ENCODE data around the gene DSC3. TPM values are rescaled to one million over a fixed set of nuclear protein-coding genes. Genes with fewer than 3 reads are reported as not detected.

Gene DSC3
- total and polyA plus RNA-seq, 4 donors, result under 0.01 to 0.06 (median 0.05) TPM; not detected in 1

DNA sequence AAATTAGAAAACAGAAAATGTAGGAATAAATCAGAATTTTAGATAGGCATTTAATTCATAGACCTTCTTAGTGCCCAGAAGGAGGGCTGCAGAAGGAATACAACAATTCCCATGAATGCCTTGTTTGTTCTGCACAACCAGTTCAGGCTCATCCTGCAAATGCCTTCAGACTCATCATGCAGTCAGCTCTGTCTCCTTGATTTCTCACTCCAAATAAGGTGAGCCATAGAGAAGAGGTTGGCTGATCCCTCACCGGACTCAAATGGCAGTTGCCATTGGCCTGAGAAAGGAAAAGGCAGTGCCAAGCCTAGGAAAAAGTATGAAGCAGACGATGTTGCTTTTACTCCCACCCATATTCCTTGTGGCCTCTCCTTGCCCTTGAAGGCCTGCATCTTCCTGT is 50.3 kb downstream of the DSC3 start (continued):
- TF ChIP-seq CTCF (IDR thresholded peaks at IDR 0.05; ENCODE audit: low read depth, low read length, missing input control) (no peak), RAD21 (IDR thresholded peaks at IDR 0.05) (no peak), HNF4A (conservative IDR thresholded peaks at IDR 0.05) (no peak), MAX (IDR thresholded peaks at IDR 0.05) (no peak), FOXA1 (IDR thresholded peaks at IDR 0.05) (no peak)

GRCh38 chr18:30991397-30991796 is 51.1 kb downstream of the DSC3 start:
- WGBS, result 73% methylated on average over 5 of the region's 5 CpGs
- Histone ChIP-seq H3K36me3 (ENCODE audit: control insufficient read depth in 4 of 4, insufficient read depth in 3 of 4, low read depth in 1 of 4, low read length in 3 of 4) (no peaks in the 10 kb centered on the region), H3K27me3 (ENCODE audit: control insufficient read depth in 4 of 4, insufficient read depth in 4 of 4, low read length in 3 of 4) (peaks cover 0 to 4% (median 1%) of the 10 kb centered on the region in 4 donors), H3K9ac (ENCODE audit: low read depth in 1 of 2, low read length in 2 of 2) (no peak overlapping the region), H3K4me1 (ENCODE audit: control insufficient read depth in 4 of 4, insufficient read depth in 4 of 4, low read length in 3 of 4) (no peaks in the 10 kb centered on the region), H3K9me3 (ENCODE audit: control insufficient read depth in 4 of 4, low read length in 3 of 4) (no peaks in the 10 kb centered on the region), H3K4me3 (ENCODE audit: low read depth in 1 of 3, low read length in 3 of 3) (no peak overlapping the region), H3K27ac (ENCODE audit: low read depth in 1 of 2, low read length in 2 of 2) (no peak overlapping the region)
- TF ChIP-seq, protein P1, sequence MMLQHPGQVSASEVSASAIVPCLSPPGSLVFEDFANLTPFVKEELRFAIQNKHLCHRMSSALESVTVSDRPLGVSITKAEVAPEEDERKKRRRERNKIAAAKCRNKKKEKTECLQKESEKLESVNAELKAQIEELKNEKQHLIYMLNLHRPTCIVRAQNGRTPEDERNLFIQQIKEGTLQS (IDR thresholded peaks at IDR 0.05), result no peak
- TF ChIP-seq NR2F2 (IDR thresholded peaks at IDR 0.05) (no peak), FOXA2 (IDR thresholded peaks at IDR 0.05) (no peak), HNF4G (IDR thresholded peaks at IDR 0.05) (no peak), MAX (IDR thresholded peaks at IDR 0.05) (no peak), RXRA (IDR thresholded peaks at IDR 0.05) (no peak), TAF1 (conservative IDR thresholded peaks at IDR 0.05) (no peak), RAD21 (IDR thresholded peaks at IDR 0.05) (no peak), EGR1 (IDR thresholded peaks at IDR 0.05; ENCODE audit: low read depth in 2 of 2) (no peak), JUND (IDR thresholded peaks at IDR 0.05) (no peak)
- no peak for DNase-seq (ENCODE audit: low spot score)

DNA sequence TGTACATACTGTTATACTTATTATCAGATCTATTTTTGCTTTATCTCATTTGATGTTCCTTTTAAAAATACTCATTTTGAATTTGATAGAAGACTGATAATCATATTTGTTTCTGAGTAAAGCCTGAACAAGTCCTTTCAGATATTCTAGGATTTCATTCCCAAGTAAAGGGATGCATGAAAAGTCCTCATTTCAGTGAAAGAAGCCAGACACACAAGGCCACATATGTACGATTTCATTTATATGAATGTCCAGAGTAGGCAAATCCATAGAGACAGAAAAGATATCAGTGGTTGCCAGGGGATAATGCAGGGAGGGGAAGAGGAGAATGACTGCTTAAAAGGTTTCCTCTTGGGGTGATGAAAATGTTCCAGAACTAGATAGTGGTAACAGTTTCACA is 53.4 kb downstream of the DSC3 start:
- TF ChIP-seq TAF1 (conservative IDR thresholded peaks at IDR 0.05), result no peak
- TF ChIP-seq NR2F2 (IDR thresholded peaks at IDR 0.05), result no peak
- no peak for TF ChIP-seq REST (IDR thresholded peaks at IDR 0.05)
- no peak for TF ChIP-seq GABPA (IDR thresholded peaks at IDR 0.05 in 1 of 2, conservative IDR thresholded peaks at IDR 0.05 in 1 of 2)
- TF ChIP-seq, protein P2, sequence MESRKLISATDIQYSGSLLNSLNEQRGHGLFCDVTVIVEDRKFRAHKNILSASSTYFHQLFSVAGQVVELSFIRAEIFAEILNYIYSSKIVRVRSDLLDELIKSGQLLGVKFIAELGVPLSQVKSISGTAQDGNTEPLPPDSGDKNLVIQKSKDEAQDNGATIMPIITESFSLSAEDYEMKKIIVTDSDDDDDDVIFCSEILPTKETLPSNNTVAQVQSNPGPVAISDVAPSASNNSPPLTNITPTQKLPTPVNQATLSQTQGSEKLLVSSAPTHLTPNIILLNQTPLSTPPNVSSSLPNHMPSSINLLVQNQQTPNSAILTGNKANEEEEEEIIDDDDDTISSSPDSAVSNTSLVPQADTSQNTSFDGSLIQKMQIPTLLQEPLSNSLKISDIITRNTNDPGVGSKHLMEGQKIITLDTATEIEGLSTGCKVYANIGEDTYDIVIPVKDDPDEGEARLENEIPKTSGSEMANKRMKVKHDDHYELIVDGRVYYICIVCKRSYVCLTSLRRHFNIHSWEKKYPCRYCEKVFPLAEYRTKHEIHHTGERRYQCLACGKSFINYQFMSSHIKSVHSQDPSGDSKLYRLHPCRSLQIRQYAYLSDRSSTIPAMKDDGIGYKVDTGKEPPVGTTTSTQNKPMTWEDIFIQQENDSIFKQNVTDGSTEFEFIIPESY (IDR thresholded peaks at IDR 0.05), result no peak
- no peak for TF ChIP-seq RAD21 (IDR thresholded peaks at IDR 0.05)
- no peak for TF ChIP-seq RXRA (IDR thresholded peaks at IDR 0.05)
- TF ChIP-seq JUND (IDR thresholded peaks at IDR 0.05), result no peak
- no peak for TF ChIP-seq EGR1 (IDR thresholded peaks at IDR 0.05; ENCODE audit: low read depth in 2 of 2)
- no peak for TF ChIP-seq FOXA2 (IDR thresholded peaks at IDR 0.05)
- no peak for TF ChIP-seq FOXA1 (IDR thresholded peaks at IDR 0.05)
- no peak for TF ChIP-seq YY1 (IDR thresholded peaks at IDR 0.05)
- TF ChIP-seq, protein P1 (IDR thresholded peaks at IDR 0.05), result no peak
- TF ChIP-seq MAX (IDR thresholded peaks at IDR 0.05), result no peak
- 82% methylated on average over 1 of the region's 1 CpG for WGBS
- no peak overlapping the region for H3K27ac ChIP-seq (ENCODE audit: low read depth in 1 of 2, low read length in 2 of 2)
- DNase-seq (ENCODE audit: low spot score), result no peak
- no peaks in the 10 kb centered on the region for H3K9me3 ChIP-seq (ENCODE audit: control insufficient read depth in 4 of 4, low read length in 3 of 4)
- H3K4me3 ChIP-seq (ENCODE audit: low read depth in 1 of 3, low read length in 3 of 3), result no peak overlapping the region
- H3K9ac ChIP-seq (ENCODE audit: low read depth in 1 of 2, low read length in 2 of 2), result no peak overlapping the region
- peaks cover 0 to 4% (median 1%) of the 10 kb centered on the region in 4 donors for H3K27me3 ChIP-seq (ENCODE audit: control insufficient read depth in 4 of 4, insufficient read depth in 4 of 4, low read length in 3 of 4)
- no peaks in the 10 kb centered on the region for H3K36me3 ChIP-seq (ENCODE audit: control insufficient read depth in 4 of 4, insufficient read depth in 3 of 4, low read depth in 1 of 4, low read length in 3 of 4)
- H3K4me1 ChIP-seq (ENCODE audit: control insufficient read depth in 4 of 4, insufficient read depth in 4 of 4, low read length in 3 of 4), result no peaks in the 10 kb centered on the region

Data from liver (tissue), 9 donors.